ENCODE data around the gene APMAP. TPM values are rescaled to one million over a fixed set of nuclear protein-coding genes. Genes with fewer than 3 reads are reported as not detected.

The APMAP gene
- total and polyA plus RNA-seq, 2 of the 13 experiments (the other 11 are each of a cell fraction or from before 2014, with no cell fraction given): 168 to 214 TPM

DNA sequence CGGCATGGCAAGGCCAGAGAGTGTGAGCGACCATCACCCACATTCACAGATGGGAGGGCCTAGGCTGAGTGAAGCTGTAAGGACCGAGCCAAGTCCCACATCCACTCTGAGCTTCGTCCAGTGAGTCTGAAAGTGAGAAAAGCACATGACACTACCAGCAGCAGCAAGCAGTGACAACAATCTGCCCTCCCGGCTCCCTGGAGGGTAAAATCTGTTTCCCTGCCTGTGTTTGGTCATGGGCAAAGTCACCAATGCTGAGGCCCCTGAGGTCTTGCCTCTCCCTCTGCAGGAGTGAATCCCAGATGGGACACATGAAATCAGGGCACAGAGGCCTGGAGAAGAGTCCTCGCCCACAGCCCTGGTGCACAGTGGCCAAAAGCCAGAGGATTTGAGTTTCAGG is 49.9 kb downstream of the APMAP start (continued):
- TF ChIP-seq ZNF792 (CRISPR knock-in tag; IDR thresholded peaks at IDR 0.05) (no peak), ZNF230 (CRISPR knock-in tag; IDR thresholded peaks at IDR 0.05) (no peak), MIER3 (CRISPR knock-in tag; IDR thresholded peaks at IDR 0.05; ENCODE audit: borderline replicate concordance) (no peak)
- TF ChIP-seq, protein P1, sequence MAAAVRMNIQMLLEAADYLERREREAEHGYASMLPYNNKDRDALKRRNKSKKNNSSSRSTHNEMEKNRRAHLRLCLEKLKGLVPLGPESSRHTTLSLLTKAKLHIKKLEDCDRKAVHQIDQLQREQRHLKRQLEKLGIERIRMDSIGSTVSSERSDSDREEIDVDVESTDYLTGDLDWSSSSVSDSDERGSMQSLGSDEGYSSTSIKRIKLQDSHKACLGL (CRISPR knock-in tag; IDR thresholded peaks at IDR 0.05): no peak

DNA sequence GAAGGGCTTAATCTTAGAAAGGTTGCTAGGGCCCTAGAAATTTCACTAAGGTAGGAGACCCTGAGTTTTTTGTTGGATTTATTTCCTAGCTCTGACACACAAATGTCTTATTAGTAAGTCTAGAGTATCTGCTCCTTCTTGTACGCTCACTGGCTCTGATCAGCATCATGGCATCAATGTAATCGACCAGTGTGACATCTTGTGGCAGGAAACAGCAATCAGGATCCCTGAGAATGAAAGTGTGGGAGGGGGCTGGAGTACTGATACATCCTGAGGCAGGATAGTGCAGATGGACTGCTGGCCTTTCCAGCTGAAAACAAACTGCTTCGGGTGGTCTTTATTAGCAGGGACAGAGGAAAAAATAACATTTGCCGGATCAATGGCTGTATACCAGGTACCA is 53.5 kb downstream of the APMAP start:
- Histone ChIP-seq H3K27ac (ENCODE audit: extremely low read length, insufficient read depth, low read length) (no peak overlapping the region), H2AFZ (ENCODE audit: low read length) (no peak overlapping the region), H3K36me3 (replicated peaks in 1 of 2; ENCODE audit: control insufficient read depth in 1 of 2, insufficient read depth in 2 of 2, low read length in 2 of 2) (no peaks in the 10 kb centered on the region), H4K20me1 (ENCODE audit: insufficient read depth, low read length) (no peaks in the 10 kb centered on the region), H3K9me3 (ENCODE audit: low read length) (0 out of 2 replicates have a peak, but pooled peaks cover 8% of the 10 kb centered on the region), H3K4me3 (replicated peaks in 1 of 3; ENCODE audit: insufficient read depth in 1 of 3, low read depth in 2 of 3, low read length in 3 of 3) (no peak overlapping the region), H3K79me2 (ENCODE audit: insufficient read depth, low read length) (no peaks in the 10 kb centered on the region), H3K4me1 (ENCODE audit: insufficient read depth, low read length) (no peaks in the 10 kb centered on the region), H3K27me3 (ENCODE audit: control insufficient read depth in 1 of 2, insufficient read depth in 2 of 2, low read length in 2 of 2) (no peaks in the 10 kb centered on the region; a peak in 1 of 5 replicates), H3K4me2 (ENCODE audit: low read depth, low read length) (no peak overlapping the region), H3K9ac (ENCODE audit: insufficient read depth, low read depth, low read length) (no peak overlapping the region)
- no peak for DNase-seq (ENCODE audit: low spot score)
- no peak for TF ChIP-seq KDM5B (CRISPR knock-in tag; IDR thresholded peaks at IDR 0.05; ENCODE audit: borderline replicate concordance)
- no peak for TF ChIP-seq PHF21A (CRISPR knock-in tag; IDR thresholded peaks at IDR 0.05)
- TF ChIP-seq DMTF1 (CRISPR knock-in tag; IDR thresholded peaks at IDR 0.05): no peak
- TF ChIP-seq FOXP4 (CRISPR knock-in tag; IDR thresholded peaks at IDR 0.05): no peak
- TF ChIP-seq, protein P2, sequence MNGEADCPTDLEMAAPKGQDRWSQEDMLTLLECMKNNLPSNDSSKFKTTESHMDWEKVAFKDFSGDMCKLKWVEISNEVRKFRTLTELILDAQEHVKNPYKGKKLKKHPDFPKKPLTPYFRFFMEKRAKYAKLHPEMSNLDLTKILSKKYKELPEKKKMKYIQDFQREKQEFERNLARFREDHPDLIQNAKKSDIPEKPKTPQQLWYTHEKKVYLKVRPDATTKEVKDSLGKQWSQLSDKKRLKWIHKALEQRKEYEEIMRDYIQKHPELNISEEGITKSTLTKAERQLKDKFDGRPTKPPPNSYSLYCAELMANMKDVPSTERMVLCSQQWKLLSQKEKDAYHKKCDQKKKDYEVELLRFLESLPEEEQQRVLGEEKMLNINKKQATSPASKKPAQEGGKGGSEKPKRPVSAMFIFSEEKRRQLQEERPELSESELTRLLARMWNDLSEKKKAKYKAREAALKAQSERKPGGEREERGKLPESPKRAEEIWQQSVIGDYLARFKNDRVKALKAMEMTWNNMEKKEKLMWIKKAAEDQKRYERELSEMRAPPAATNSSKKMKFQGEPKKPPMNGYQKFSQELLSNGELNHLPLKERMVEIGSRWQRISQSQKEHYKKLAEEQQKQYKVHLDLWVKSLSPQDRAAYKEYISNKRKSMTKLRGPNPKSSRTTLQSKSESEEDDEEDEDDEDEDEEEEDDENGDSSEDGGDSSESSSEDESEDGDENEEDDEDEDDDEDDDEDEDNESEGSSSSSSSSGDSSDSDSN (CRISPR knock-in tag; IDR thresholded peaks at IDR 0.05): no peak
- TF ChIP-seq SP2 (CRISPR knock-in tag; IDR thresholded peaks at IDR 0.05): no peak
- TF ChIP-seq, protein P3, sequence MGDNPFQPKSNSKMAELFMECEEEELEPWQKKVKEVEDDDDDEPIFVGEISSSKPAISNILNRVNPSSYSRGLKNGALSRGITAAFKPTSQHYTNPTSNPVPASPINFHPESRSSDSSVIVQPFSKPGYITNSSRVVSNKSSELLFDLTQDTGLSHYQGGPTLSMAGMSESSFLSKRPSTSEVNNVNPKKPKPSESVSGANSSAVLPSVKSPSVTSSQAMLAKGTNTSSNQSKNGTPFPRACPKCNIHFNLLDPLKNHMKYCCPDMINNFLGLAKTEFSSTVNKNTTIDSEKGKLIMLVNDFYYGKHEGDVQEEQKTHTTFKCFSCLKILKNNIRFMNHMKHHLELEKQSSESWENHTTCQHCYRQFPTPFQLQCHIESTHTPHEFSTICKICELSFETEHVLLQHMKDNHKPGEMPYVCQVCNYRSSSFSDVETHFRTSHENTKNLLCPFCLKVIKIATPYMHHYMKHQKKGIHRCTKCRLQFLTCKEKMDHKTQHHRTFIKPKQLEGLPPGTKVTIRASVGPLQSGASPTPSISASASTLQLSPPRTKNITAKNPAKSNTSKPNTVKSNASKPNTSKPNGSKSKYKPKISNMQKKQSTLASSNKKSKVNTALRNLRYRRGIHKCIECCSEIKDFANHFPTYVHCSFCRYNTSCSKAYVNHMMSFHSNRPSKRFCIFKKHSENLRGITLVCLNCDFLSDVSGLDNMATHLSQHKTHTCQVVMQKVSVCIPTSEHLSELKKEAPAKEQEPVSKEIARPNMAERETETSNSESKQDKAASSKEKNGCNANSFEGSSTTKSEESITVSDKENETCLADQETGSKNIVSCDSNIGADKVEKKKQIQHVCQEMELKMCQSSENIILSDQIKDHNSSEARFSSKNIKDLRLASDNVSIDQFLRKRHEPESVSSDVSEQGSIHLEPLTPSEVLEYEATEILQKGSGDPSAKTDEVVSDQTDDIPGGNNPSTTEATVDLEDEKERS (CRISPR knock-in tag; IDR thresholded peaks at IDR 0.05): no peak
- TF ChIP-seq MAFK (conservative IDR thresholded peaks at IDR 0.05 in 1 of 2, IDR thresholded peaks at IDR 0.05 in 1 of 2; ENCODE audit: low read length in 2 of 2): no peak
- no peak for TF ChIP-seq ZNF7 (CRISPR knock-in tag; IDR thresholded peaks at IDR 0.05)
- BruUV-seq (replicated peaks): no TSS peak
- ATAC-seq: no peak
- 10% methylated on average over 4 of the region's 4 CpGs for WGBS (ENCODE audit: low lambda C conversion rate)
- intact Hi-C loops (cut with micrococcal nuclease; ENCODE audit: unreplicated experiment) (no loop called here), in situ Hi-C loops (cut with HindIII; ENCODE audit: extremely low pct_ligation_motif_present, low pct_unique_long_range_greater_than_20kb) (no loop called here)
- ChIA-PET POLR2A (no interaction called here), CTCF (ENCODE audit: low intra/inter-chr PET ratio, low total read pairs) (no interaction called here)
- no peak for FAIRE-seq

Measured in HepG2 (cell line).